Measurements from ENCODE around the gene SGTB. TPM values are rescaled to one million over a fixed set of nuclear protein-coding genes. Genes with fewer than 3 reads are reported as not detected.

Gene SGTB
- total RNA-seq, 2 donors from 2014 or later, result 6.8 to 6.9 TPM

GRCh38 chr5:65674749-65675148 is 47.2 kb downstream of the SGTB start:
- no peak for TF ChIP-seq CTCF (IDR thresholded peaks at IDR 0.05)
- Histone ChIP-seq H3K4me1 (no peaks in the 10 kb centered on the region), H3K27ac (no peak overlapping the region), H3K36me3 (peaks cover 15% of the 10 kb centered on the region), H3K4me3 (no peak overlapping the region), H3K9me3 (no peaks in the 10 kb centered on the region), H3K27me3 (no peaks in the 10 kb centered on the region)
- DNase-seq (ENCODE audit: low spot score), result no peak

GRCh38 chr5:65672796-65673195 is 49.1 kb downstream of the SGTB start:
- no peak overlapping the region for H3K27ac ChIP-seq
- H3K9me3 ChIP-seq, result no peaks in the 10 kb centered on the region
- DNase-seq (ENCODE audit: low spot score), result no peak
- TF ChIP-seq CTCF (IDR thresholded peaks at IDR 0.05), result no peak
- H3K36me3 ChIP-seq, result peaks cover 15% of the 10 kb centered on the region
- H3K4me1 ChIP-seq, result no peaks in the 10 kb centered on the region
- H3K27me3 ChIP-seq, result no peaks in the 10 kb centered on the region
- no peak overlapping the region for H3K4me3 ChIP-seq

GRCh38 chr5:65668696-65669095 is 53.2 kb downstream of the SGTB start:
- H3K27me3 ChIP-seq, result no peaks in the 10 kb centered on the region
- H3K4me1 ChIP-seq, result no peaks in the 10 kb centered on the region
- no peak for TF ChIP-seq CTCF (IDR thresholded peaks at IDR 0.05)
- DNase-seq (ENCODE audit: low spot score), result no peak
- H3K27ac ChIP-seq, result no peak overlapping the region
- no peak overlapping the region for H3K4me3 ChIP-seq
- peaks cover 15% of the 10 kb centered on the region for H3K36me3 ChIP-seq
- no peaks in the 10 kb centered on the region for H3K9me3 ChIP-seq

GRCh38 chr5:65663804-65664521 is 57.9 kb downstream of the SGTB start:
- TF ChIP-seq CTCF (IDR thresholded peaks at IDR 0.05), result peak in 1 of 2 donors; percentile 59
- DNase-seq (ENCODE audit: low spot score), result no peak
- Histone ChIP-seq H3K9me3 (no peaks in the 10 kb centered on the region), H3K36me3 (peaks cover under 1% of the 10 kb centered on the region), H3K27ac (peak overlapping the region in 1 of 2 donors; percentile 45), H3K4me1 (no peaks in the 10 kb centered on the region), H3K27me3 (no peaks in the 10 kb centered on the region), H3K4me3 (no peak overlapping the region)

- no peak for DNase-seq (ENCODE audit: low spot score)
- Histone ChIP-seq H3K36me3 (peaks cover 12% of the 10 kb centered on the region), H3K27me3 (no peaks in the 10 kb centered on the region)
Measured at GRCh38 chr5:65654713-65655112, 67.2 kb downstream of the SGTB start.

More at GRCh38 chr5:65654713-65655112, 67.2 kb downstream of the SGTB start:
- no peaks in the 10 kb centered on the region for H3K9me3 ChIP-seq
- no peak overlapping the region for H3K4me3 ChIP-seq
- no peak overlapping the region for H3K27ac ChIP-seq
- no peaks in the 10 kb centered on the region for H3K4me1 ChIP-seq
- no peak for TF ChIP-seq CTCF (IDR thresholded peaks at IDR 0.05)

Data from right atrium auricular region (tissue), 2 donors.